ENCODE results near the gene STAP1. TPM values are rescaled to one million over a fixed set of nuclear protein-coding genes. Genes with fewer than 3 reads are reported as not detected.
"Not testable (repeated sequence)": the region's sequence is repeated elsewhere in the genome, so short reads cannot be mapped to it uniquely, and the experiment has no call there.

Gene STAP1
- total RNA-seq, 1 experiment from 2014 or later = not detected

DNA sequence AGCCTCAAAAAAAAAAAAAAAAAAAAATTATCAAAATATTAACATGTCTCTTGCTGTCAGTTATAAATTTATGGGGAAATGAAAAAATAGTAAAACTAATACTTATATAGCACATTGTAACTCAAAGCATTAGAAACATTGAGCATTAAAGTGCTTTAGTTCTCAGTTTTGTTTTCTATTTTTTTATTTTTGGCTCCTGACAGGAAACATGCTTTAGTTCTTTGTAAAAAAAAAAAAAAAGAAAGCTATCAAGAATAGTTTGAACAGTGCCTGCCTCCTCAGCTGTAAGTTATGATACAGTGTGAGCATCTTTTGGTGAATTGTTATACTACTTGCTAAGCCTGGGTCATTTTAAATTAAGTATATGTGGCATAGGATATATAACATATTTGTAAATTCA is 8.1 kb upstream of the STAP1 start:
- no peak for DNase-seq
- H3K9me3 ChIP-seq = no peaks in the 10 kb centered on the region
- H3K36me3 ChIP-seq = no peaks in the 10 kb centered on the region
- no peak overlapping the region for H3K4me3 ChIP-seq
- no peaks in the 10 kb centered on the region for H3K27me3 ChIP-seq

DNA sequence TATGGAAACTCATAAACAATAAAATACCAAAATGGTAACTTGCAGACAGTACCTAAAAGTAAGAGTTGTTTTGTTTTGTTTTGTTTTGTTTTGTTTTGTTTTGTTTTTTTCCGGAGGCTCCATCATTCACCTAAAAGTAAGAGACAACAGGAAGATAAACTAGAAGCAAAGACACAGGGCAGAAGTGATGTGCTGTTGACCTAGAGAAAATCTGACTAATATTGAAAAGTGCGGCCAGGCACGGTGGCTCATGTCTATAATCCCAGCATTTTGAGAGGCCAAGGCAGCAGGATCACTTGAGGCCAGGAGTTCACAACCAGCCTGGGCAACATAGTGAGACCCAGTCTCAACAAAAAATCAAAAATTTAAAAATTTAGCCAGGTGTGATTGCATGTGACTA is 7.7 kb upstream of the STAP1 start:
- Histone ChIP-seq H3K4me3 (no peak overlapping the region), H3K27me3 (no peaks in the 10 kb centered on the region), H3K36me3 (no peaks in the 10 kb centered on the region), H3K9me3 (no peaks in the 10 kb centered on the region)
- DNase-seq = no peak

DNA sequence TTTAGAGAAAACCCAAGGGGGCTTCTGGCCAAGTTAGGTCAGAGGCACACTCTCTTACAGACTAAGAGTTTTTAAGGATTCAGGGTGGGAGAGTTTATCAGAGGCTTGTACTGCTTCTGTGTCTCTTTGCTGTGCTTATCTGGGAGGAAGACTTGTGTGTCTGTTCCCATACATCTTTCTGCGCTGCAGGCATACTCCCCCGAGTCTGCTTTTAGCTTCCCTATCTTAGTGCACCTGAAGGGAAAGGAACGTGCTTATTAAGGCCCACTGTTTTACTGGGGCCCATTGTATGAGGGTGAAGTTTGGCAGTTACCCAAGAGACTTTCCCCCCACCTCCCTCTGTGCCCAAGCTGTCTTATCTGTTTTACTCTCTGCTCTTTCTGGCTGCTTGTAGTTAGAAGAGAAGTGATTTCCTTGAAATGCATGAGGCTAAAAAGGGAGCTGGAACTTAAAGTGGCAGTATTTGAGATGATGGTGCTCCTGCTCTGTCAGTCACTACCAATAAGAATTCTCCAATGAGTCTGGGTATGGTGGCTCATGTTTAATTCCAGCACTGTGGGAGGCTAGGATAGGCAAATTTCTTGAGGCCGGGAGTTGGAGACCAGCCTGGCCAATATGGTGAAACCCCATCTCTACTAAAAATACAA is 6.3 kb upstream of the STAP1 start:
- H3K36me3 ChIP-seq, H3K27me3 ChIP-seq, DNase-seq: not testable (repeated sequence)

DNA sequence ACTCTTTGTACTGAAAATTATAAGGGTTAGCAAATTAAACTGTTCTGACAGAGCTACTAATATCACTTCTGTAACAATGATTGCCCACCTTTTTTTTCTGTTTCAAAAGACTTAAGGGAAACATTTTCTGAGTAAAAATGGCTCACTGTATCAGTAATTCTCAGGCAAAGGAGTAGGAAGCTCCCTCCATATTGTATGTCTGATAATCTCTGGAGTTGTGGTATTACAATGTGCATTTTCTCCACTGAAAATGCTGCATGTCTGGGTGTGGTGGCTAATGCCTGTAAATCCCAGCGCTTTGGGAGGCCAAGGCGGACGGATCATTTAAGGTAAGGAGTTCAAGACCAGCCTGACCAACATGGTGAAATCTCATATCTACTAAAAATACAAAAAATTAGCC is 4.4 kb upstream of the STAP1 start:
- H3K36me3 ChIP-seq = no peaks in the 10 kb centered on the region
- H3K9me3 ChIP-seq = no peaks in the 10 kb centered on the region
- no peak overlapping the region for H3K4me3 ChIP-seq
- DNase-seq = no peak
- H3K27me3 ChIP-seq = no peaks in the 10 kb centered on the region

More for the DNA sequence above, 6.3 kb upstream of the STAP1 start:
- not testable (repeated sequence) for H3K4me3 ChIP-seq, H3K9me3 ChIP-seq

- no peaks in the 10 kb centered on the region for H3K9me3 ChIP-seq
- DNase-seq = no peak
- no peaks in the 10 kb centered on the region for H3K27me3 ChIP-seq
- no peaks in the 10 kb centered on the region for H3K36me3 ChIP-seq
- no peak overlapping the region for H3K4me3 ChIP-seq
These were observed 3.1 kb upstream of the STAP1 start for GRCh38 chr4:67555447-67555846.

GRCh38 chr4:67556436-67556835 is 2.1 kb upstream of the STAP1 start:
- H3K9me3 ChIP-seq = no peaks in the 10 kb centered on the region
- DNase-seq = no peak
- H3K4me3 ChIP-seq = no peak overlapping the region
- H3K27me3 ChIP-seq = no peaks in the 10 kb centered on the region
- no peaks in the 10 kb centered on the region for H3K36me3 ChIP-seq

GRCh38 chr4:67565284-67565683 is 6.8 kb downstream of the STAP1 start:
- H3K36me3 ChIP-seq = no peaks in the 10 kb centered on the region
- DNase-seq = no peak

GRCh38 chr4:67566335-67566734 is 7.8 kb downstream of the STAP1 start:
- H3K36me3 ChIP-seq = no peaks in the 10 kb centered on the region
- no peak overlapping the region for H3K4me3 ChIP-seq
- H3K27me3 ChIP-seq = no peaks in the 10 kb centered on the region
- no peak for DNase-seq
- H3K9me3 ChIP-seq = no peaks in the 10 kb centered on the region

More at GRCh38 chr4:67565284-67565683, 6.8 kb downstream of the STAP1 start:
- Histone ChIP-seq H3K4me3 (no peak overlapping the region), H3K27me3 (no peaks in the 10 kb centered on the region), H3K9me3 (no peaks in the 10 kb centered on the region)

- H3K9me3 ChIP-seq = no peaks in the 10 kb centered on the region
These were observed 10.3 kb downstream of the STAP1 start for GRCh38 chr4:67568820-67569219.

GRCh38 chr4:67570537-67570936 is 12.0 kb downstream of the STAP1 start:
- Histone ChIP-seq H3K36me3 (no peaks in the 10 kb centered on the region), H3K9me3 (no peaks in the 10 kb centered on the region), H3K4me3 (no peak overlapping the region), H3K27me3 (no peaks in the 10 kb centered on the region)
- DNase-seq = no peak

More at GRCh38 chr4:67568820-67569219, 10.3 kb downstream of the STAP1 start:
- H3K4me3 ChIP-seq = no peak overlapping the region
- no peak for DNase-seq
- H3K36me3 ChIP-seq = no peaks in the 10 kb centered on the region
- H3K27me3 ChIP-seq = no peaks in the 10 kb centered on the region

- no peaks in the 10 kb centered on the region for H3K36me3 ChIP-seq
- H3K9me3 ChIP-seq = no peaks in the 10 kb centered on the region
- H3K4me3 ChIP-seq = no peak overlapping the region
- DNase-seq = no peak
- no peaks in the 10 kb centered on the region for H3K27me3 ChIP-seq
These were observed 13.4 kb downstream of the STAP1 start for GRCh38 chr4:67571975-67572374.

DNA sequence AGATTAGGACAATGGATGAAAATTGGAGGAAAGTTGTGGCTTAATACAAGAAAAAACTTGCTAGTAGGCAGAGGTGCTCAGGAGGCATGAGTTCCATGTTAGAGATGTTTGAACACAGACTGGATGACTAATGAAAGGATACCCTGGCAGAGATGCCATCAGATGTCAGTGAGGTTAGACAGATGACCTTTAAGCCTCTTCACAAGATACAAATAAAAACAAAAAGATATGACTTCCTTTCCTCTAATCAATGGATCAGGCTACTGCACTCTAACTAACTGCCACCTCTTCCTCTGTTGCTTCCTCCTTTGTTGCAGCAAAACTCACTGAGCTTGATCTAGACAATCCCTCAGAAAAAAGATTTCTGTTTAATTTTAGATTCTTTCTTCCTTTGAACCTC is 14.7 kb downstream of the STAP1 start:
- Histone ChIP-seq H3K4me3 (no peak overlapping the region), H3K9me3 (no peaks in the 10 kb centered on the region), H3K36me3 (no peaks in the 10 kb centered on the region), H3K27me3 (no peaks in the 10 kb centered on the region)
- no peak for DNase-seq

GRCh38 chr4:67575232-67576058 is 16.9 kb downstream of the STAP1 start:
- DNase-seq = no peak
- Histone ChIP-seq H3K4me3 (no peak overlapping the region), H3K9me3 (no peaks in the 10 kb centered on the region), H3K36me3 (no peaks in the 10 kb centered on the region), H3K27me3 (no peaks in the 10 kb centered on the region)

GRCh38 chr4:67576059-67576466 is 17.5 kb downstream of the STAP1 start:
- H3K4me3 ChIP-seq = no peak overlapping the region
- no peaks in the 10 kb centered on the region for H3K9me3 ChIP-seq
- H3K27me3 ChIP-seq = no peaks in the 10 kb centered on the region
- no peaks in the 10 kb centered on the region for H3K36me3 ChIP-seq
- no peak for DNase-seq

GRCh38 chr4:67576538-67576937 is 18.0 kb downstream of the STAP1 start:
- DNase-seq = no peak
- H3K9me3 ChIP-seq = no peaks in the 10 kb centered on the region
- no peak overlapping the region for H3K4me3 ChIP-seq
- no peaks in the 10 kb centered on the region for H3K27me3 ChIP-seq
- H3K36me3 ChIP-seq = no peaks in the 10 kb centered on the region

DNA sequence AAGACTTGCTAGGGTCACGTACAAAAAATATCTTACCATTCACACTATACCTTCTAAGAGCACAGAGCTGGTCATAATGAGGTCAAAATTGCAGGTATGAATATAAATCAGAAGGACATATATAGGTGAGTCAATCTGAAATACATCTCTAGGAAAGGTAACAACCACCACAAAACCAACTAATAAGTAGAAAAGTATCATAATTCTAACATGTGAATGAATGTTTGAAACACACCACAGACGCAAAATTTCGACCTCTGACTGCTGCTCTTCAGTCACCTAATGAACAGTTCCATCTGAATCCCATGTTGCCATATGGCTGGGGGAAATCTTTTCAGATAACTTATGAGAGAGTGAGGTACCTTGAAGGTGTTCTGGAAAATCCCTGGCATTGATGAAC is 22.1 kb downstream of the STAP1 start:
- Histone ChIP-seq H3K36me3 (no peaks in the 10 kb centered on the region), H3K9me3 (no peaks in the 10 kb centered on the region), H3K27me3 (no peaks in the 10 kb centered on the region), H3K4me3 (no peak overlapping the region)
- no peak for DNase-seq

DNA sequence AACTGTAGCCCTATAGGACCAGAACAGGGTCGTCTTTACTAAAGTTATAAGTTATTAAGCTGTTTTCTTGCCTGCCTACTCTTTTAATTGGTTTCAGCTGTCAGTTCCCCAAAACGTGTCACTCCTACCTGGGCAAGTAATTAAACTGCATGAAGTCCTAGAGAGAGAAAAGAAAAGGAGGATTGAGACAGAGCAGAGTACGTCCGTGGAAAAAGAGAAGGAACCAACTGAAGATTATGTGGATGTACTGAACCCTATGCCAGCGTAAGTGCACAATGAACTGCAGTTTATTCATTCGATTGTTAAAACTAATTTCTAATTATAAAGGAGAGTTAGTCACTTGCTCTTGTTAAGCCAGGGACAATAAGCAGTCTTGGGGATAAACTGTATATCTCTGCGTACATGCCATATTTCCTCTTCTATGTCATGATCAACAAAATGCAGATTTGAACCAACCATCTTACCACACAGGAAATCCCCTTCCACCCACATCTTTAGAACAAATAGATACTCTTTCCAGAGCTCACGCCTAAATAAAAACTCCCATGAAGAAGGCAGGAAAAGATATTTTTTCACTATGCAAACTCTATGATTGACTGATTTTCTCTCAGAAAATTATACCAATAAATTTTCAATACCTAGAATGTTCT is 22.8 kb downstream of the STAP1 start:
- H3K9me3 ChIP-seq = no peaks in the 10 kb centered on the region
- no peak for DNase-seq
- no peaks in the 10 kb centered on the region for H3K36me3 ChIP-seq
- H3K27me3 ChIP-seq = no peaks in the 10 kb centered on the region
- H3K4me3 ChIP-seq = no peak overlapping the region
